Keratinocyte (primary cell): ENCODE results near the gene GRM4.

Source experiments
- CTCF ChIP-seq, 3 experiments: IDR thresholded peaks in 1 of 3; conservative IDR thresholded peaks in 1 of 3; optimal IDR thresholded peaks in 1 of 3; 2 replicates in 2 of 3; 3 replicates in 1 of 3; pipeline versions ENCODE3 to v1.5.1; 2011; ENCODE audit warnings: low read length in 3 of 3, mild to moderate bottlenecking in 3 of 3, moderate library complexity in 2 of 3, control low read depth in 1 of 3, inconsistent platforms in 1 of 3; ENCODE audit not compliant: insufficient read depth in 2 of 3; ENCODE audit errors: extremely low read depth in 1 of 3
- EZH2 ChIP-seq: IDR thresholded peaks from one replicate; pipeline ENCODE4 v1.6.1; 2012; ENCODE audit warnings: inconsistent platforms, mild to moderate bottlenecking, low read length, moderate library complexity

- no peak for TF ChIP-seq EZH2
- no peak for TF ChIP-seq CTCF (optimal IDR thresholded peaks at IDR 0.05 in 1 of 3, IDR thresholded peaks at IDR 0.05 in 1 of 3, conservative IDR thresholded peaks at IDR 0.05 in 1 of 3; ENCODE audit: extremely low read depth in 1 of 3, insufficient read depth in 2 of 3, low read length in 3 of 3)
Observed at GRCh38 chr6:34102099-34102656, 43.7 kb downstream of the GRM4 start.
